GM19025 (cell line): Measurements from ENCODE around the gene CCDC120.

Experiments
- ATAC-seq: cut with Tn5 transposase; IDR thresholded peaks from one replicate; pipeline ENCODE4 v1.9.1; 2021; ENCODE audit warnings: mild to moderate bottlenecking, low read depth, moderate library complexity; ENCODE audit not compliant: unreplicated experiment

The CCDC120 gene

DNA sequence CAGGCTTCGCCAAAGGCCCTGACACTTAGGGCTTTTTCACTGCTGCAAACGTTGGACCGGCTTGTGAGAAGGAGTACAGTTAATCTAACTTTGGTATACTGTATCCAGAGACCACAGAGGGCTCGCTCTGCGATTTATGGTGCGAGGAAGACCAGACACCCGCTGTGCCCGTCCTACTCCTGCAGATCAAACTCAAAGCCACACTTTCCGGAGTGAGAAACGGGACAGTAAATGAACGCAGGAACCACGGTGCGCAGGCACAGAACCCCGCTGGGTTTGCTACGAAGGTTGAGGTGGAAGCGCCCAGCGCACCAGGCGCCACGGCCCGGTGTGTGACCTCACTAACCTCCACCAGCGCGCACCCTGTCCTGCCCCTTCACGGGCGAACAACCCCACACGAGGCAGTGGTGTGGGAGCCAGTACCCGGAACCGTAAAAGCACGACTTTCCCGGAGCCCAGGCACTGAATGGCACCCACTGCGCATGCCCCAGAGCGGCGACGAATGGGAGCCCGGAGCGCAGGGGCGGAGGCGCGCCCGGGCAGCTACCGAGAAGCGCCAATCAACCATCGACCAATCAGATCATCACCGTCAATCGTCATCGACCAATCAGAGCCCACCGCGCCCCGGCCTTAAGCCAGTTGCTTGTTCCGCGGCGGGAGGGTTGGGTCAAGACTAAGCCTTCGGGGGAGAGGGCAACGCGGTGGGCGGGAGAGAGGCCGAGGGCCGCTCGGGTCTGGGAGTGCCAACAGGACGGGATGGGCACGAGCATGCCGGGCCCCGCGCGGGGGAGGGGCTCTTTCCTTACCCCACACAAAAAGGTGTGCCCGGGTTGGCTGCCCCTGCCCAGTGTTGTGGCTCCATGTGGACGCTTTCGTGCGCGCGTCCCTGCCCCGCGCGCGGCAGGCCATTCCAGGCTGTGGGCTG lies 42.2 kb downstream of the CCDC120 start:
- peak; percentile 93 for ATAC-seq

DNA sequence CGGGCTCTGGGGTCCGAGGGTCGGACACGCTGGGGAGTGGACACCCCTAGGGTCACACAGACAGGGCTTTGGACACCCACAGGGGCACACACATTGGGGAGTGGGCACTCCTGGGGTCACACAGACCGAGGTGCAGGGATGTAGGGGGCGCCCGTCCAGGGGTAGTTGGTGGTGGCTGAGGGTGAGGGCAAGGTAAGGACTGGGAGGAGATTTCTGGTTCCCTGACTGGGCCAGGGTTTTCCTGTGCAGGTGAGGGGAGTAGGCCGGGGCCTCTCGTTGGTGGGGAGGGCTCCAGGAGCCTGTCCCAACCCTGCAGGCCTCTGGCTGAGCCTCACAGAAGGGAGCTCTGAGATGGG lies 42.8 kb downstream of the CCDC120 start:
- ATAC-seq: no peak

DNA sequence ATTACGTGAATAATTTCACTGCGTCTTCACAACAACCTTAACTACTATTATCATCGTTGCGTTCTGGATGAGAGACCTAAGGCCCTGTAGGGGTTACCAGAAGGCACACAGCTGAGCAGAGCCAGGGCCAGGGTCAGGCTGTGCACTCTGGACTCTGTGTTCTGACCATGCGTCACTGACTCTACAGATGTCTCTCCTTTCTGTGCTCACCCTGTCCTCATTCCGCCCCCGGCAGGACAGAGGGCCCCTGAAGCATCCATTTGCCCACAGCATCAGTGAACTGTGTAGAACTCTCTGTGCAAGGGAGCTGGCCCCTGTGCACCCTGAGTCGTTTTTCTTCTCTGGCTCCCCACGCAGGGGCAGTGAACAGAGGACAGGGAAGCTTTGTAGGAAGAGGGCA lies 43.4 kb downstream of the CCDC120 start:
- no peak for ATAC-seq

DNA sequence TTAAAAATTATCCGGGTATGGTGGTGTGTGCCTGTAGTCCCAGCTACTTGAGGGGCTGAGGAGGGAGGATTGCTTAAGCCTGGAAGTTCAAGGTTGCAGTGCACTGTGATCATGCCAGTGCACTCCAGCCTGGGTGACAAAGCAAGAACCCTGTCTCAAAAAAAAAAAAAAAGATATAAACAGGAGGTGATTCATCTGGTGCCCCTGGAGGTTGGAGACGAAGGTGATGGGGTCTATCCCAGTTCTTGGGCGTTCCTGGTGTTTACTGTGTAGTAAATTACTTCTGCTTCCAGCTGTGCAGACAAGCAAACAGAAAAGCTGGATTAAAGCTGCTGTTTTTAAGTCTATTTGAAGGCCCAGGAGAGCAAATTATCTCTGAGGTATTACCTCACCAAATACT lies 44.8 kb downstream of the CCDC120 start:
- no peak for ATAC-seq

DNA sequence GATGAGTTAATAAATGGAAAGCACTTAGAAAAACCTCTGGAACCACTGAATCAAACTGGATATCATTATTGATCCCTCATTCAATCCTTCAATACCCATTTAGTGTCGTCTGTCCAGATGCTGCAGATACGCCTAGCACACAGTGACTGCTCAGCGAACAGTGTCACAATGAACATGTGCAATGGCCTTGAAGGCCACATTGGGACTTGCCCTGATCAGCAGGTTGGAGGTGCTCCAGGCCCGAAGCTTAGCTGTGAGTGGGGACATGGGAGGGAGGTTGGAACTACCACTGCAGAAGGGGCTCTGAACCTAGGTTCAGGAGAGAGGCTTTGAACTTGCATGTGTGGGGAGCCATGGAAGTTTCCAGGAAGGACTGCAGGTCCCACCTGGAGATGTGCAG lies 47.5 kb downstream of the CCDC120 start:
- no peak for ATAC-seq

DNA sequence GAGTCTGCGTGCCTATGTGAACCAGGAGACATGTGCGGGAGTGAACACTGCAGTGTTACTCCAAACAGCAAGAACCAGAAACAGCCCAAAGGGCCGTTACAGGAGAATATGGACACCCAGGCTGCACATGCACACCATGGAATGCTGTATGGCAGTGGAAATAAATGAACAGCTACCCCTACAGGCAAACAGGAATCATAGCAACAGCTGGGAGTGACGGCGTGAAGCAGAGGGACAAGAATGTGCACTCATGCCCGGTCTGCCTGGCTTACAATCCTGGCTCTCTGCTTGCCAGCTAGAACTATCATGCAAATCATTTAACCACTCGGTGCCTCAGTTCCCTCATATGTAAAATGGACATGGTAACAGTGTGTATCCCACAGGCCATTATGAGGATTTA lies 48.1 kb downstream of the CCDC120 start:
- ATAC-seq: no peak

DNA sequence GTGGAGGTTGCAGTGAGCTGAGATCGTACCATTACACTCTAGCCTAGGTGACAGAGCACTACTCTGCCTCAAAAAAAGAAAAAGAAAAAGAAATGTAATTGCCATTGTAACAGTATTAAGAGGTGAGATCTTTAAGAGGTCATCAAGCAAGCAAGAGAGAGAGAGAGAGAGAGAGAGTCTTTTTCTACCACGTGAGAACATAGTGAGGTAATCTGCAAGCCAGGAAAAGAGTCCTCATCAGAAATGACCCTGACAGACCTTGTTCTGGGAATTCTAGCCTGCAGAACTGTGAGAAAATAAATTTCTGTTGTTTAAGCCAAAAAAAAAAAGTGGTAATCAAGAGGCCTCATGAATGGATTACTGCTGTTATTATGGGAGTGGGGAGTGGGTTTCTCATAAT lies 49.8 kb downstream of the CCDC120 start:
- ATAC-seq: no peak

DNA sequence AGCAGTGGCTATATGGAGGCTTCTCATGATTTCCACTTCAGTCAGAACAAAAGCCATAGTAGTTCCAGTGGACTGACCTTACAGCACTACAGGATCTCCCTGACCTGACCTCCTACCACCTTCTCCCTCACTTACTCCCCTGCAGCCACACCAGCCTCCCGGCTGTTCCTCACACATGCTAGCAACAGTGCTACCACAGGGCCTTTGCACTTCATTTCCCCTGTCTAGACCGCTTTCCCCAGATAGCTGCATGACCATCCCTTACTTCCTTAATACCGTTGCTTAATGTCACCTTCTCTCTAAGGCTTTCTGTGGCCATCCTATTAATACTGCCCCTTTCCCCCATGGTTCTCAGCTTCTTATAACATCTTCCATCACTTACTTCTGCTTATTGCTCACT lies 51.6 kb downstream of the CCDC120 start:
- ATAC-seq: no peak

DNA sequence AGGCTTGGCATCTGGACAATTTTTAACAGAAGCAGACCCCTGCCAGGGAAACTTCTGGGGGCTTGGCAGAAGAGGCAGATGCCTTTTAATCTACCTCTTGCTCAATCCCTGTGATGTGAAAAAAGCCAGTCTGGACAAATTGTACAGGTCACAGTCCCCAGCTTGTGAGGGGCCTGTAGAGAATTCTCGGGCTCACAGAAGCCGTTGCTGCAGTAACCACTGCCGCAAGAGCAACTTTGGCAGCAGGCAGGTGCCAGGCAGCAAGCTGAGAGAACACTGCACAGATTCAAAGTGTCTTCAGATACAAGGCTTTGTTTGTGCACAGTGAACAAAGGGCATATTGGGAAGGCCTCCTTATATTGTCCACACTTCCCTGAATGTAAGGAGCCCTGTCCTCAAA lies 53.0 kb downstream of the CCDC120 start:
- ATAC-seq: no peak

DNA sequence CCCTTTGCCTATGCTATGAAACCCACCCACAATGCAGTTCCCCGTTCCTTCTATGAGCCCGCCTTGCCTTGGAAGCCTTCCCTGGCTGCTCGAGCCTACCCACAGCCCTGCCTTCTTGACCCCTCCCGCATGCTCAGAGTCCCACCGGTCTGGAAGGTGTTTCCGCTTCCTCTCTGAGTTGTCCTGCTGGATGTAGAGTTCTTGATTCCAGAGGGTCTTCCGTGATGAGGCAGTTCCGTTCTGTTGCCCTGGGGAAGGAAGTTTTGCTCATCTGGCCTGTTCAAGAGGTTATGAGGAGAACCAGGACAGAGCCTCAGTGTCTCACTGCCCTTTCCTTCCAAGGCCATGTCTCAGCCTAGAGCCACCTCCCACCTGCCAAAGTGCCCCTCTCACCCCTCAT lies 57.3 kb downstream of the CCDC120 start:
- ATAC-seq: no peak

DNA sequence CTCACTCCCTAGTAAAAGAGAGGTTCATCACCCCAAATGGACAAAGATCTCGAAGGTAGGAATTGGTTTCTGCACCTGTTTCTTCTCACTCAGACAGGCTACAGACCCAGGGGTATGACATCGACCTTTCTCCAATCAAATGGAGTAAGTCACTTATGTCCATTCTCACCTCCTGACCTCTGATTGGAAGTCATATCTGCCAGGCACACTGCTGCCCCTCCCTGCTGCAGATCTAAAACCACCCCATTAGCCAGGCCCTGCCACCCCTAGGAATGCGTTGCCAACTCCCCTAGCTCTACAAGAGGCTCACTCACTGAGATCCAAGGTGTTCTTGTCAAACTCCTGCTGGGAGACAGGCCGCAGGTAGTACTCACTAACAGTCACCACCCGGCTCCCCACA lies 57.9 kb downstream of the CCDC120 start:
- no peak for ATAC-seq

DNA sequence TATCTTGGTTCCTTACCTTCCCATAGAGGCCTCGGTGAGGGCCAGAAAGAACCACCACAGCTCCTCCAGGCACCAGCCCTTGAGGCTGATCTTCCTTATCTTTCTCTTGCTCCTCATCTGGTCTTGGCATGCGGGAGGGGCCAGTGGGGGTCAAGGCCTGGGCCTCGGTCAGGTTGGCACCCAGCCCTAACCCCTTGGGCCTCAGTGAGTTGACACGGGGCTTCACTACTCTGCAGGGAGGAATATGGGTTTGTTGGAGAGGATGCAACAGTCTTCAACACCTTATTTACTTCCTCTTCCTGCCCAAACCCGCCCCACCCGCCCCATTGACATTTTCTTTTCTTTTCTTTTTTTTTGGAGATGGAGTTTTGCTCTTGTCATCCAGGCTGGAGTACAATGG lies 58.8 kb downstream of the CCDC120 start:
- no peak for ATAC-seq
